Activated naive CD8-positive, alpha-beta T cell treated with anti-CD3 and anti-CD28 coated beads for 36 hours (primary cell): ENCODE results near the gene DLGAP1. TPM values are rescaled to one million over a fixed set of nuclear protein-coding genes. Genes with fewer than 3 reads are reported as not detected.

Experiments used
- DNase-seq: peaks from one replicate; pipeline ENCODE4 v3.0.0; 2021
- H3K27ac Mint-ChIP-seq: one replicate; pipeline ENCODE4 v1.8.0; 2022; ENCODE audit warnings: mild to moderate bottlenecking, moderate library complexity, mixed read lengths
- H3K27me3 Mint-ChIP-seq: one replicate; pipeline ENCODE4 v1.8.0; 2022; ENCODE audit warnings: mild to moderate bottlenecking, mixed read lengths
- H3K36me3 Mint-ChIP-seq: one replicate; pipeline ENCODE4 v1.8.0; 2021; ENCODE audit warnings: mild to moderate bottlenecking, mixed read lengths
- H3K4me1 Mint-ChIP-seq: one replicate; pipeline ENCODE4 v1.8.0; 2021; ENCODE audit warnings: mixed read lengths
- H3K4me3 Mint-ChIP-seq: one replicate; pipeline ENCODE4 v1.8.0; 2022; ENCODE audit warnings: mild to moderate bottlenecking, moderate library complexity, mixed read lengths
- H3K9me3 Mint-ChIP-seq: one replicate; pipeline ENCODE4 v1.8.0; 2022; ENCODE audit warnings: mixed read lengths
- total RNA-seq, 2 experiments: library from RNA; stranded (reverse); gene quantifications; one replicate each; pipeline ENCODE4 v1.2.3, GENCODE V29; 2021

DLGAP1 gene
- total RNA-seq, 2 experiments from 2014 or later = not detected

- Mint-ChIP-seq H3K27me3 (peaks cover 18% of the 10 kb centered on the region), H3K36me3 (no peaks in the 10 kb centered on the region), H3K4me1 (no peaks in the 10 kb centered on the region), H3K4me3 (no peak overlapping the region), H3K27ac (no peak overlapping the region), H3K9me3 (no peaks in the 10 kb centered on the region)
- DNase-seq = no peak
Observed at GRCh38 chr18:3726238-3726951, 728.7 kb downstream of the DLGAP1 start.

- Mint-ChIP-seq H3K4me3 (no peak overlapping the region), H3K27ac (no peak overlapping the region), H3K36me3 (no peaks in the 10 kb centered on the region), H3K27me3 (peaks cover 22% of the 10 kb centered on the region), H3K9me3 (no peaks in the 10 kb centered on the region), H3K4me1 (no peaks in the 10 kb centered on the region)
- no peak for DNase-seq
Observed at GRCh38 chr18:3725115-3725514, 730.0 kb downstream of the DLGAP1 start.

DNA sequence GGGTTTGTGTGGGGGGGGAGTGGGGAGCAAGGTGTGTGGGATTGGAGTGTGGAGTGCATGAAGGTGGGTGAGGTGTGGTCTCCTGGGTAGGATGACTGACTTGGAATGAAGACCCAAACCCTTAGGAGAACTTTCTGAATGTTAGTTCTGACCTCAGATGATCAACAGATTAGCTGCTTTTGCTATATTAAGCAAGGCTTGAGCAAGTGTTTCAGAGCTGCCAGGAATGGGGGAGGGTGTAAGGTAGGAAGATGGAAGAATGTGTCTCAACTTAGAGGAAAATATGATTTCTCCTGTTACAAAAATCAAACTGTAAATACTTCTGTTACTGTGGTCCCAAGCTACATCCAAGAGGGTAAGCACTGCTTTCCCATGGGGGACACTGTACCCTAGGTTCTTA is 731.6 kb downstream of the DLGAP1 start:
- Mint-ChIP-seq H3K27ac (no peak overlapping the region), H3K4me1 (no peaks in the 10 kb centered on the region), H3K9me3 (no peaks in the 10 kb centered on the region), H3K27me3 (peaks cover 25% of the 10 kb centered on the region), H3K4me3 (no peak overlapping the region), H3K36me3 (no peaks in the 10 kb centered on the region)
- no peak for DNase-seq

GRCh38 chr18:3722649-3723433 is 732.3 kb downstream of the DLGAP1 start:
- Mint-ChIP-seq H3K4me1 (no peaks in the 10 kb centered on the region), H3K27ac (no peak overlapping the region), H3K27me3 (peaks cover 31% of the 10 kb centered on the region), H3K4me3 (no peak overlapping the region), H3K36me3 (no peaks in the 10 kb centered on the region), H3K9me3 (no peaks in the 10 kb centered on the region)
- no peak for DNase-seq

GRCh38 chr18:3721771-3722648 is 733.1 kb downstream of the DLGAP1 start:
- H3K36me3 Mint-ChIP-seq = no peaks in the 10 kb centered on the region
- no peak for DNase-seq
- H3K4me3 Mint-ChIP-seq = no peak overlapping the region
- H3K9me3 Mint-ChIP-seq = no peaks in the 10 kb centered on the region
- peaks cover 27% of the 10 kb centered on the region for H3K27me3 Mint-ChIP-seq
- no peaks in the 10 kb centered on the region for H3K4me1 Mint-ChIP-seq
- no peak overlapping the region for H3K27ac Mint-ChIP-seq

DNA sequence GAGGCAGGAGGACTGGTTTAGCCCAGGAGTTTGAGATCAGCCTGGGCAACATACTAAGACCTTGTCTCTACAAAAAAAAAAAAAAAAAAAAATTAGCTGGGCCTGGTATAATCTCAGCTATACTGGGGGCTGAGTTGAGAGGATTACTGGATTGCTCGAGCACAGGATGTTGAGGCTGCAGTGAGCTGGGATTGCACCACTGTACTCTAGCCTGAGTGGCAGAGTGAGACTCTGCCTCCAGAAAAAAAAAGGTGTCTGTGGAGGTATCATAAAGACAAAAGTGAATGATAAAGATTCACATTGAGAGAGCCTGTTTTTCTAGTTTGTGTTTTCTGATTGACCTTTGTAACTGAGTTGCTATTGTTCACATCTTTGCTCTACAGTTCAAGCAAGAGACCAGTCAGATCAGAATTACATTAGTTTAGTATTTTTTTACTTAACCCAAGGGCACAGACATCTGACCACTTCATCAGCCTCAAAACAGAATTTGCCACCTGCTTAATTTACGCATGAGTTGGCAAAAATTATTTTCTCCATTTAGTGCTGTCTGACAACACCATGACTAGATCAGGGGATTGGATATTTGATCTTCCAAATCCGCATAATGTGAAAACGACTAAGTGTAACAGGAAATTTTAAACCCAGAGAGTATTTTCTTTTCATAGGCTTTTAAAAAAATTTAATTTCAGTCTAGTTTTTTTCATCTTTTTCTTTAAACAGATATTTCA is 734.1 kb downstream of the DLGAP1 start:
- Mint-ChIP-seq H3K36me3 (no peaks in the 10 kb centered on the region), H3K27ac (no peak overlapping the region), H3K4me3 (no peak overlapping the region), H3K27me3 (peaks cover 22% of the 10 kb centered on the region), H3K9me3 (no peaks in the 10 kb centered on the region), H3K4me1 (no peaks in the 10 kb centered on the region)
- no peak for DNase-seq

DNA sequence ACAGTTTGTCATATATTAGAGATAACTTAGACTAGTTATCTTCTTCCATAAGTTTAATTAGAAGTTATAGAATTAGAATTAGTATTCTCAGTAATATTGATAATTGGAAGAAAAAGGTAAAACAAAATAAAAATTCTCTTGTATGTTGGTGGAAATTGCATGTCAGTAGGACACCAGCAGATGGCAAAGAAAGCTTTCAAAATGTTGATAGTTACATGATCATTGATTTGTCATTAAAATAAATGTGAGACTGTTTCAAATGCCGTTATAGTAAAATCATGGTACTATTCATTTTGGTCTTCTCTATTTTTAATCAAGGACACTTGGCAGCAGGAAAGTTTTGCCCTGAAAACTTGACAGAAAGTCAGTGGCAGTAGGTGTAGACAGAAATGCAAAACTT is 734.9 kb downstream of the DLGAP1 start:
- peaks cover 22% of the 10 kb centered on the region for H3K27me3 Mint-ChIP-seq
- H3K4me1 Mint-ChIP-seq = peaks cover 6% of the 10 kb centered on the region
- no peak overlapping the region for H3K27ac Mint-ChIP-seq
- no peak for DNase-seq
- no peaks in the 10 kb centered on the region for H3K9me3 Mint-ChIP-seq
- no peaks in the 10 kb centered on the region for H3K36me3 Mint-ChIP-seq
- no peak overlapping the region for H3K4me3 Mint-ChIP-seq

DNA sequence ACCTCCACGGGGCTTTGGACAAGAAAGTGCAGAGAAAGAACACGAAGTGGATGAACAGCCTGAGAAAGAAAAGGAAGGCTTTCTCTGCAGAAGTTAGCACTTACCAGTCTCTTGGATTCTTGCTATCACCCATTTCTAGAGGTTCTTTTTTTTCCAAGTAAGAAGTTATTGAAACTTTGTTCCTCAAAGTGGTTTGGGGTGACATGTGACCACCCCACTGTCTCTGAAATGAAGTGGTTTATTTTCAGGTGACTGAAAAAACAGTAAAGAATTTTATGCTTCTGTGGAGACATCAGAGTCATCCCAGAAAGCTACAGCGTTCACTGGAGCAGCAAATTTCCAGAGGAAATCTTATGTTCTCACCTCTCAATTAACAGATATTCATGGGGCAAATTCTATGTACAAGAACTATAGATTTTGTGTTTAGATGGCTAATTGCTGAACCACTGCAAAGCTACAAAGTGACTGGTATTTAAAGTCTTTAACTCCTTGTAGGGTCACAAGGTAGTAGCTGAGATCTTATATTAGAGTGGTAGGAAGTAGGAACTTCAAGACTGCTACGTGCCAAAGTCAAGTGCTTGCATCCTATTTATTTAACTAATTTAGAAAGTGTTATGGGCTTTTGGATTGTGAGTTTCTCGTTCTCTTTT is 737.6 kb downstream of the DLGAP1 start:
- no peaks in the 10 kb centered on the region for H3K9me3 Mint-ChIP-seq
- H3K27ac Mint-ChIP-seq = no peak overlapping the region
- no peak overlapping the region for H3K4me3 Mint-ChIP-seq
- H3K4me1 Mint-ChIP-seq = peaks cover 10% of the 10 kb centered on the region
- peaks cover 25% of the 10 kb centered on the region for H3K27me3 Mint-ChIP-seq
- DNase-seq = no peak
- H3K36me3 Mint-ChIP-seq = no peaks in the 10 kb centered on the region

GRCh38 chr18:3716116-3716660 is 738.9 kb downstream of the DLGAP1 start:
- H3K9me3 Mint-ChIP-seq = no peaks in the 10 kb centered on the region
- peaks cover 25% of the 10 kb centered on the region for H3K27me3 Mint-ChIP-seq
- no peaks in the 10 kb centered on the region for H3K36me3 Mint-ChIP-seq
- DNase-seq = no peak
- no peak overlapping the region for H3K4me3 Mint-ChIP-seq
- H3K4me1 Mint-ChIP-seq = peaks cover 12% of the 10 kb centered on the region
- H3K27ac Mint-ChIP-seq = no peak overlapping the region

DNA sequence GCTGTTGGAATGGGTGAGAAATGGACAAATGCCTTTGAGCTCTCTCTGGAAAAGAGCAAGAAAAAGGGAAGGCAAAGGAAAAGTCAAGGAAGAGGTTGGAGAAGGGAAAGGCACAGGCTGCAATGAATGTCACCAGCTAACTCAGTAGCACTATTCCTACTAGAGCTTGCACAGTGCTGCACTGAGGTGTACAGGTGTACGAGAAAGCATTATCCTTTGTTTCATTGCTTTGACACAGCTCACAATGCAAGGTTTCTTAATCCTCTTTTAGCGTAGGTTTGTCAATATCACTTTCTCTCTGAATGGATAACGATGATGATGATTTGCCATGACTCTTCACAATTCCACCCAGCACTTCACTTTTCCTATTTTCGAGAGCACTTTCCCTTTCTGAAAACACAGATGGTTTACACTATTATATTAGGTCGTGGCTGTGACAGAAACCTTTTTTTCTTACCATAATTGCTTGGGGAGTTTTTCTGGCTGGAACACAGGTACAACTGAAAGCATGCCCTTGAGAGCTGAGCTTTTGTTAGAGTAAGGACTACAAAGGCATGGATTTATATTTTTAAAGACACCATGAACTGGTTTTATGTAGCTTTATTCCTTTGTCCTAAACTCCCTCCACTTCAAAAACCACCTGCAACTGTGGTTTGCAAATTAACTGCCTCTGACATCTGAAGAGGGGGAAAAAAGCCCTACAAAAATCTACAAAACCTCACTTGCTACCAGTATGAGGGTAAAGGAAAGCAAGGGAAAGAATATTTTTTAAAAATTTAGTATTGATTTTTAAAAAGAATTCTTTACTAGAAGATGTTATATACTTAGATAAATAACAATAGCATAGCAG is 739.7 kb downstream of the DLGAP1 start:
- Mint-ChIP-seq H3K9me3 (no peaks in the 10 kb centered on the region), H3K27me3 (peaks cover 26% of the 10 kb centered on the region), H3K4me1 (peaks cover 12% of the 10 kb centered on the region), H3K27ac (no peak overlapping the region), H3K36me3 (no peaks in the 10 kb centered on the region), H3K4me3 (no peak overlapping the region)
- no peak for DNase-seq

- no peaks in the 10 kb centered on the region for H3K9me3 Mint-ChIP-seq
- H3K27me3 Mint-ChIP-seq = peaks cover 24% of the 10 kb centered on the region
- no peak overlapping the region for H3K4me3 Mint-ChIP-seq
- no peak overlapping the region for H3K27ac Mint-ChIP-seq
- H3K36me3 Mint-ChIP-seq = no peaks in the 10 kb centered on the region
- peaks cover 14% of the 10 kb centered on the region for H3K4me1 Mint-ChIP-seq
- DNase-seq = no peak
Observed at GRCh38 chr18:3713708-3714107, 741.4 kb downstream of the DLGAP1 start.

GRCh38 chr18:3713166-3713565 is 741.9 kb downstream of the DLGAP1 start:
- no peaks in the 10 kb centered on the region for H3K9me3 Mint-ChIP-seq
- H3K4me1 Mint-ChIP-seq = peaks cover 14% of the 10 kb centered on the region
- H3K4me3 Mint-ChIP-seq = no peak overlapping the region
- no peak overlapping the region for H3K27ac Mint-ChIP-seq
- H3K27me3 Mint-ChIP-seq = peaks cover 21% of the 10 kb centered on the region
- no peaks in the 10 kb centered on the region for H3K36me3 Mint-ChIP-seq
- DNase-seq = no peak

- Mint-ChIP-seq H3K36me3 (no peaks in the 10 kb centered on the region), H3K4me3 (no peak overlapping the region), H3K27ac (no peak overlapping the region), H3K4me1 (peaks cover 14% of the 10 kb centered on the region), H3K27me3 (peaks cover 18% of the 10 kb centered on the region), H3K9me3 (no peaks in the 10 kb centered on the region)
- no peak for DNase-seq
Observed at GRCh38 chr18:3712491-3712890, 742.6 kb downstream of the DLGAP1 start.
